SU-DHL-6 (cell line): ENCODE measurements around the gene SUPT3H.

ENCODE experiments used
- EZH2phosphoT487 ChIP-seq: fragments of 200-600 bp; sonication (generic), shearing (Covaris generic); conservative IDR thresholded peaks from 2 replicates; pipeline ENCODE4 v1.6.1; 2018; ENCODE audit warnings: mild to moderate bottlenecking, antibody characterized with exemption, low read length, moderate library complexity, mixed read lengths
- TF ChIP-seq, protein P1 (sequence below): fragments of 200-600 bp; sonication (generic); IDR thresholded peaks from one replicate; pipeline ENCODE4 v1.5.1; 2017; ENCODE audit warnings: antibody characterized with exemption, mild to moderate bottlenecking, low read length, moderate library complexity; ENCODE audit not compliant: insufficient read depth, poor library complexity, severe bottlenecking

GRCh38 chr6:44920952-44921491 lies 456.7 kb downstream of the SUPT3H start:
- TF ChIP-seq, protein P1, sequence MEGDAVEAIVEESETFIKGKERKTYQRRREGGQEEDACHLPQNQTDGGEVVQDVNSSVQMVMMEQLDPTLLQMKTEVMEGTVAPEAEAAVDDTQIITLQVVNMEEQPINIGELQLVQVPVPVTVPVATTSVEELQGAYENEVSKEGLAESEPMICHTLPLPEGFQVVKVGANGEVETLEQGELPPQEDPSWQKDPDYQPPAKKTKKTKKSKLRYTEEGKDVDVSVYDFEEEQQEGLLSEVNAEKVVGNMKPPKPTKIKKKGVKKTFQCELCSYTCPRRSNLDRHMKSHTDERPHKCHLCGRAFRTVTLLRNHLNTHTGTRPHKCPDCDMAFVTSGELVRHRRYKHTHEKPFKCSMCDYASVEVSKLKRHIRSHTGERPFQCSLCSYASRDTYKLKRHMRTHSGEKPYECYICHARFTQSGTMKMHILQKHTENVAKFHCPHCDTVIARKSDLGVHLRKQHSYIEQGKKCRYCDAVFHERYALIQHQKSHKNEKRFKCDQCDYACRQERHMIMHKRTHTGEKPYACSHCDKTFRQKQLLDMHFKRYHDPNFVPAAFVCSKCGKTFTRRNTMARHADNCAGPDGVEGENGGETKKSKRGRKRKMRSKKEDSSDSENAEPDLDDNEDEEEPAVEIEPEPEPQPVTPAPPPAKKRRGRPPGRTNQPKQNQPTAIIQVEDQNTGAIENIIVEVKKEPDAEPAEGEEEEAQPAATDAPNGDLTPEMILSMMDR: no peak
- no peak for TF ChIP-seq EZH2phosphoT487
